Brain microvascular endothelial cell (primary cell): Measurements from ENCODE around the gene ETS2.

Source experiments
- DNase-seq: peaks from one replicate; pipeline ENCODE4 v3.0.0-alpha.2; 2020
- H3K27ac ChIP-seq: fragments of 250-450 bp; sonication (Bioruptor Pico); 2 replicates; pipeline ENCODE4 v1.5.1; 2020; ENCODE audit warnings: mild to moderate bottlenecking, moderate library complexity
- H3K27me3 ChIP-seq: fragments of 250-450 bp; sonication (Bioruptor Pico); replicated peaks from 2 replicates; pipeline ENCODE4 v1.5.1; 2020; ENCODE audit warnings: mild to moderate bottlenecking
- H3K36me3 ChIP-seq: fragments of 250-450 bp; sonication (Bioruptor Pico); replicated peaks from 2 replicates; pipeline ENCODE4 v1.5.1; 2020; ENCODE audit warnings: mild to moderate bottlenecking
- H3K4me3 ChIP-seq: 2 replicates; pipeline ENCODE4 v1.5.1; 2011; ENCODE audit warnings: low read depth, mild to moderate bottlenecking, control low read depth, low read length, moderate library complexity
- CTCF ChIP-seq: IDR thresholded peaks from 2 replicates; pipeline ENCODE4 v1.5.1; 2011; ENCODE audit warnings: low read depth, mild to moderate bottlenecking, moderate library complexity, low read length, control low read depth, inconsistent platforms; ENCODE audit errors: missing control alignments
- in situ Hi-C: cut with HindIII; loops from 2 replicates; pipeline ENCODE4 v1.10.0; 2017; ENCODE audit warnings: low sequenced_read_pairs, low pct_ligation_motif_present

ETS2 gene

GRCh38 chr21:38800046-38800758 is 5.5 kb upstream of the ETS2 start:
- H3K27ac ChIP-seq: no peak overlapping the region
- in situ Hi-C loops: no loop called here
- TF ChIP-seq CTCF: no peak

GRCh38 chr21:38800924-38801744 is 4.6 kb upstream of the ETS2 start:
- Histone ChIP-seq H3K4me3 (no peak overlapping the region), H3K36me3 (no peaks in the 10 kb centered on the region), H3K27ac (no peak overlapping the region), H3K27me3 (no peaks in the 10 kb centered on the region)
- no peak for TF ChIP-seq CTCF
- in situ Hi-C loops: no loop called here
- DNase-seq: no peak

More at GRCh38 chr21:38800046-38800758, 5.5 kb upstream of the ETS2 start:
- DNase-seq: no peak
- Histone ChIP-seq H3K27me3 (no peaks in the 10 kb centered on the region), H3K4me3 (no peak overlapping the region), H3K36me3 (no peaks in the 10 kb centered on the region)

GRCh38 chr21:38802050-38803026 is 3.4 kb upstream of the ETS2 start:
- no peak for DNase-seq
- H3K27ac ChIP-seq: no peak overlapping the region
- H3K36me3 ChIP-seq: no peaks in the 10 kb centered on the region
- no peaks in the 10 kb centered on the region for H3K27me3 ChIP-seq
- no peak for TF ChIP-seq CTCF
- H3K4me3 ChIP-seq: no peak overlapping the region
- in situ Hi-C loops: no loop called here

- H3K27me3 ChIP-seq: no peaks in the 10 kb centered on the region
- H3K36me3 ChIP-seq: no peaks in the 10 kb centered on the region
- no peak overlapping the region for H3K27ac ChIP-seq
- DNase-seq: no peak
- in situ Hi-C loops: no loop called here
- no peak for TF ChIP-seq CTCF
- no peak overlapping the region for H3K4me3 ChIP-seq
These were observed 2.6 kb upstream of the ETS2 start for GRCh38 chr21:38803075-38803660.

- TF ChIP-seq CTCF: no peak
- H3K4me3 ChIP-seq: no peak overlapping the region
- peak overlapping the region; percentile 79 for H3K27ac ChIP-seq
- DNase-seq: peak; percentile 79
- no peaks in the 10 kb centered on the region for H3K36me3 ChIP-seq
- H3K27me3 ChIP-seq: no peaks in the 10 kb centered on the region
- in situ Hi-C loops: no loop called here
These were observed 1.5 kb upstream of the ETS2 start for GRCh38 chr21:38804030-38804788.
